Measurements from ENCODE around the gene FGFR3.
"Not testable (repeated sequence)": the region's sequence is repeated elsewhere in the genome, so short reads cannot be mapped to it uniquely, and the experiment has no call there.

The FGFR3 gene

DNA sequence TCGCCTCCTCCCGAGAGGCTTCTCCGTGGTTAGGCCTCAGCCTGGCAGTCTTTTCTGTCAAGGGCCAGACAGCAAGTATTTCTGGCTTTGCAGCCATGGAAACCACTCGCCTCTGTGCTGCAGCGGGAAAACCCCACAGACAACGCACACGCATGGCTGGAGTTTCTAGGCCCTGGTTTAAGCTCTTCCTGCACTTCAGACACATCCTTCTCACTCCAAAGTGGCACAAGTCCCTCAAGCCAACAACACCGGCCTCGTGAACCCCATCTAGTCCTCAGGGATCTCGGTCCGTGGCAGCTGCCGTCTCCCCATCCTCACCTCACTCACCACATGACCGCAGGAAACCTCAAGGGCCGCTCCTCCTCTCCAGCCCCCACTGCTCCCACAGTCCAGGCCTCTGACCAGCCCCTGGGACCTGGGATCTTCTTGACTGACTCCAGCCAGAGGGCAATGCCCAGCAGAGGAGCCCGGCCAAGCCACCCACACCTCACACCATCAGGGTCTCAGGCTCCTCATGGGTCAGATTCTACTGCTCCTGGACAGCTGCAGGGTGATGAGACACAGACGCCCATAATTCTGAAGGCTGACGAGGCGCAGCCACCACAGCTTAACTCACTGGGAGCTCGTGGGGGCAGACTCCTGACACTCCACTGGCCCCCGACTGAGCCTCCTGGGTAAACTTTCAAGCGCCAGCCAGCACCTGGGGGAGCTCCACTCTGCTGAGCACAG lies 41.1 kb downstream of the FGFR3 start:
- no peak overlapping the region for H3K4me3 ChIP-seq (ENCODE audit: low read length)
- no peaks in the 10 kb centered on the region for H3K27me3 ChIP-seq (ENCODE audit: insufficient read depth, low read length)
- no peak overlapping the region for H2AFZ ChIP-seq (ENCODE audit: low read depth, low read length)
- peaks cover 5% of the 10 kb centered on the region for H3K4me1 ChIP-seq (ENCODE audit: insufficient read depth, low read length)
- H3K9me3 ChIP-seq (ENCODE audit: low read length) = peaks cover 13% of the 10 kb centered on the region
- peaks cover 73% of the 10 kb centered on the region for H3K36me3 ChIP-seq (ENCODE audit: insufficient read depth, low read length)

- not testable (repeated sequence) for H3K27me3 ChIP-seq (ENCODE audit: insufficient read depth, low read length); H2AFZ ChIP-seq (ENCODE audit: low read depth, low read length); H3K4me3 ChIP-seq (ENCODE audit: low read length); H3K4me1 ChIP-seq (ENCODE audit: insufficient read depth, low read length); H3K9me3 ChIP-seq (ENCODE audit: low read length)
- H3K36me3 ChIP-seq (ENCODE audit: insufficient read depth, low read length) = peaks cover 71% of the 10 kb centered on the region
Measured at GRCh38 chr4:1835836-1836235, 42.7 kb downstream of the FGFR3 start.

DNA sequence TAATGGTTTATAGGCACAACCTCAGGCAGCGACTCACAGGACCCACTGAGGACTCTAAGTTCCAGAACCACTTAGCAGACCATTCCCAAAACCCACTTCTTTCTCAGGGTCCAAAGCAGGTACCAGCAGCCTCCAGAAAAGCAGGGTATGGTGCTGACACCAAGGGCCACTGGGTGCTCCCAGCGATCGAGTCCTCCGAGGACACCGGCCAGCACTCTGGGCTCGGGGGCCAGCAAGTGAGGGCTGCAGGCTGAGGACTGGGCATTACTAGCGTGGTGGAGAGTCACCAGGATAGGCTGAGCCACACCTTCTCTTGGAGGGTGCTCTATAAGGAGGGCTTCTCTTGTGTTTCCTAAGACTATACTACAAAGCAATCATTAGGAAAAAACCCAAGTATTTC lies 43.6 kb downstream of the FGFR3 start:
- no peak overlapping the region for H2AFZ ChIP-seq (ENCODE audit: low read depth, low read length)
- no peaks in the 10 kb centered on the region for H3K27me3 ChIP-seq (ENCODE audit: insufficient read depth, low read length)
- peaks cover 2% of the 10 kb centered on the region for H3K9me3 ChIP-seq (ENCODE audit: low read length)
- H3K4me1 ChIP-seq (ENCODE audit: insufficient read depth, low read length) = peaks cover 1% of the 10 kb centered on the region
- H3K4me3 ChIP-seq (ENCODE audit: low read length) = no peak overlapping the region
- H3K36me3 ChIP-seq (ENCODE audit: insufficient read depth, low read length) = peaks cover 69% of the 10 kb centered on the region

GRCh38 chr4:1837069-1837468 lies 44.0 kb downstream of the FGFR3 start:
- peaks cover 68% of the 10 kb centered on the region for H3K36me3 ChIP-seq (ENCODE audit: insufficient read depth, low read length)
- H3K27me3 ChIP-seq (ENCODE audit: insufficient read depth, low read length) = no peaks in the 10 kb centered on the region
- no peak overlapping the region for H3K4me3 ChIP-seq (ENCODE audit: low read length)
- H3K9me3 ChIP-seq (ENCODE audit: low read length) = peaks cover 2% of the 10 kb centered on the region
- H3K4me1 ChIP-seq (ENCODE audit: insufficient read depth, low read length) = no peaks in the 10 kb centered on the region
- no peak overlapping the region for H2AFZ ChIP-seq (ENCODE audit: low read depth, low read length)

GRCh38 chr4:1839282-1839681 lies 46.2 kb downstream of the FGFR3 start:
- H3K36me3 ChIP-seq (ENCODE audit: insufficient read depth, low read length) = peaks cover 54% of the 10 kb centered on the region
- no peaks in the 10 kb centered on the region for H3K4me1 ChIP-seq (ENCODE audit: insufficient read depth, low read length)
- H3K27me3 ChIP-seq (ENCODE audit: insufficient read depth, low read length) = no peaks in the 10 kb centered on the region
- no peak overlapping the region for H2AFZ ChIP-seq (ENCODE audit: low read depth, low read length)
- peaks cover 2% of the 10 kb centered on the region for H3K9me3 ChIP-seq (ENCODE audit: low read length)
- no peak overlapping the region for H3K4me3 ChIP-seq (ENCODE audit: low read length)

GRCh38 chr4:1841201-1841886 lies 48.3 kb downstream of the FGFR3 start:
- H3K36me3 ChIP-seq (ENCODE audit: insufficient read depth, low read length) = peaks cover 44% of the 10 kb centered on the region
- H2AFZ ChIP-seq (ENCODE audit: low read depth, low read length) = no peak overlapping the region
- no peaks in the 10 kb centered on the region for H3K27me3 ChIP-seq (ENCODE audit: insufficient read depth, low read length)
- no peak overlapping the region for H3K4me3 ChIP-seq (ENCODE audit: low read length)
- no peaks in the 10 kb centered on the region for H3K4me1 ChIP-seq (ENCODE audit: insufficient read depth, low read length)
- H3K9me3 ChIP-seq (ENCODE audit: low read length) = peaks cover 2% of the 10 kb centered on the region

GRCh38 chr4:1841887-1842210 lies 48.8 kb downstream of the FGFR3 start:
- H2AFZ ChIP-seq (ENCODE audit: low read depth, low read length) = no peak overlapping the region
- no peaks in the 10 kb centered on the region for H3K4me1 ChIP-seq (ENCODE audit: insufficient read depth, low read length)
- no peak overlapping the region for H3K4me3 ChIP-seq (ENCODE audit: low read length)
- peaks cover 2% of the 10 kb centered on the region for H3K9me3 ChIP-seq (ENCODE audit: low read length)
- H3K27me3 ChIP-seq (ENCODE audit: insufficient read depth, low read length) = no peaks in the 10 kb centered on the region
- peaks cover 45% of the 10 kb centered on the region for H3K36me3 ChIP-seq (ENCODE audit: insufficient read depth, low read length)

- peaks cover 48% of the 10 kb centered on the region for H3K36me3 ChIP-seq (ENCODE audit: insufficient read depth, low read length)
- H3K27me3 ChIP-seq (ENCODE audit: insufficient read depth, low read length) = no peaks in the 10 kb centered on the region
- H3K4me3 ChIP-seq (ENCODE audit: low read length) = no peak overlapping the region
- no peaks in the 10 kb centered on the region for H3K4me1 ChIP-seq (ENCODE audit: insufficient read depth, low read length)
- no peak overlapping the region for H2AFZ ChIP-seq (ENCODE audit: low read depth, low read length)
- peaks cover 2% of the 10 kb centered on the region for H3K9me3 ChIP-seq (ENCODE audit: low read length)
Measured at GRCh38 chr4:1842339-1842895, 49.3 kb downstream of the FGFR3 start.

DNA sequence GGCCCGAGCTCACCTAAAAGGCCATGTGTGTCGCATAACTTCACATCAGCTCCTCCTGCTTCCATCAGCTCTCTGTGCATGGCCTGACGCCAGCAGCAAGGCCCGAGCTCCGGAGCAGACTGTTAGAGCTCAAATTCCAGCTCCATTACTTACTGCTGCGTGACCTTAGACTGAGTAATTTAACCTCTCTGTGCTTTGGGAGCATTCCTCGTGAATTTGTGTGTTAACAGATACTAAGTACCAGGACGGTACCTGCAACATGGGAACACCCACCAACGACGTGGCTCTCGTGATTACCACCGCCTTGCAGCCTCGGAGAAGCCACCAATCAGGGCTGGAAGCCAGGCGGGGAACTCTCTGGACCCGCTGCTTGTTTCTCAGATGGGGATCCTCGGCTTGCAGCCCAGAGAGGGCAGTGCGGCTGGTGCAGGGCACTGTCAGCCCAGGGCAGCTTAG lies 49.9 kb downstream of the FGFR3 start:
- H3K27me3 ChIP-seq (ENCODE audit: insufficient read depth, low read length) = no peaks in the 10 kb centered on the region
- no peak overlapping the region for H2AFZ ChIP-seq (ENCODE audit: low read depth, low read length)
- no peaks in the 10 kb centered on the region for H3K4me1 ChIP-seq (ENCODE audit: insufficient read depth, low read length)
- H3K4me3 ChIP-seq (ENCODE audit: low read length) = no peak overlapping the region
- H3K36me3 ChIP-seq (ENCODE audit: insufficient read depth, low read length) = peaks cover 48% of the 10 kb centered on the region
- peaks cover 2% of the 10 kb centered on the region for H3K9me3 ChIP-seq (ENCODE audit: low read length)

GRCh38 chr4:1843852-1844251 lies 50.8 kb downstream of the FGFR3 start:
- Histone ChIP-seq H3K4me3 (ENCODE audit: low read length) (no peak overlapping the region), H3K36me3 (ENCODE audit: insufficient read depth, low read length) (peaks cover 49% of the 10 kb centered on the region), H3K9me3 (ENCODE audit: low read length) (peaks cover 2% of the 10 kb centered on the region), H2AFZ (ENCODE audit: low read depth, low read length) (no peak overlapping the region), H3K27me3 (ENCODE audit: insufficient read depth, low read length) (no peaks in the 10 kb centered on the region), H3K4me1 (ENCODE audit: insufficient read depth, low read length) (peaks cover under 1% of the 10 kb centered on the region)

DNA sequence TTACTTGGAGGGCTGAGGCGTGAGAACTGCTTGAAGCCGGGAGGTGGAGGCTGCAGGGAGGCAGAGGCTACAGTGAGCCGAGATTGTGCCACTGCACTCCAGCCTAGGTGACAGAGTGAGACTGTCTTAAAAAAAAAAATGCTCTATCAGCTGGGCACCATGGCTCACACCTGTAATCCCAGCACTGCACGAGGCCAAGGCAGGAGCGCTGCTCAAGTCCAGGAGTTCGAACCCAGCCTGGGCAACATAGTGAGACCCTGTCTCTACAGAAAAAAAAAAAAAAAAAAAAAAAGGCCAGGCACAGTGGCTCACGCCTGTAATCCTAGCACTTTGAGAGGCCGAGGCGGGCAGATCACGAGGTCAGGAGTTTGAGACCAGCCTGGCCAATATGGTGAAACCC lies 51.5 kb downstream of the FGFR3 start:
- not testable (repeated sequence) for H3K4me1 ChIP-seq (ENCODE audit: insufficient read depth, low read length); H3K4me3 ChIP-seq (ENCODE audit: low read length); H3K9me3 ChIP-seq (ENCODE audit: low read length); H3K27me3 ChIP-seq (ENCODE audit: insufficient read depth, low read length); H2AFZ ChIP-seq (ENCODE audit: low read depth, low read length)
- peaks cover 42% of the 10 kb centered on the region for H3K36me3 ChIP-seq (ENCODE audit: insufficient read depth, low read length)

GRCh38 chr4:1846580-1846979 lies 53.5 kb downstream of the FGFR3 start:
- Histone ChIP-seq H3K27me3 (ENCODE audit: insufficient read depth, low read length) (no peaks in the 10 kb centered on the region), H3K9me3 (ENCODE audit: low read length) (no peaks in the 10 kb centered on the region), H3K4me1 (ENCODE audit: insufficient read depth, low read length) (peaks cover 3% of the 10 kb centered on the region), H2AFZ (ENCODE audit: low read depth, low read length) (no peak overlapping the region), H3K4me3 (ENCODE audit: low read length) (no peak overlapping the region), H3K36me3 (ENCODE audit: insufficient read depth, low read length) (peaks cover 27% of the 10 kb centered on the region)

GRCh38 chr4:1850276-1850675 lies 57.2 kb downstream of the FGFR3 start:
- Histone ChIP-seq H3K4me1 (ENCODE audit: insufficient read depth, low read length) (peaks cover 16% of the 10 kb centered on the region), H3K36me3 (ENCODE audit: insufficient read depth, low read length) (peaks cover 27% of the 10 kb centered on the region), H3K27me3 (ENCODE audit: insufficient read depth, low read length) (no peaks in the 10 kb centered on the region), H3K4me3 (ENCODE audit: low read length) (no peak overlapping the region), H3K9me3 (ENCODE audit: low read length) (no peaks in the 10 kb centered on the region), H2AFZ (ENCODE audit: low read depth, low read length) (no peak overlapping the region)
